DND-41 (cell line): ENCODE data around the gene TFG.

Experiments
- EZH2 ChIP-seq: IDR thresholded peaks from 3 replicates; pipeline ENCODE4 v1.6.1; 2012; ENCODE audit warnings: borderline replicate concordance, low read depth, mild to moderate bottlenecking, moderate library complexity, low read length, inconsistent platforms; ENCODE audit not compliant: severe bottlenecking
- TF ChIP-seq, protein P1 (sequence below): IDR thresholded peaks from 2 replicates; pipeline ENCODE4 v1.5.1; 2012; ENCODE audit warnings: borderline replicate concordance, low read length, moderate library complexity, mild to moderate bottlenecking; ENCODE audit not compliant: poor library complexity, severe bottlenecking; ENCODE audit errors: extremely low read depth

DNA sequence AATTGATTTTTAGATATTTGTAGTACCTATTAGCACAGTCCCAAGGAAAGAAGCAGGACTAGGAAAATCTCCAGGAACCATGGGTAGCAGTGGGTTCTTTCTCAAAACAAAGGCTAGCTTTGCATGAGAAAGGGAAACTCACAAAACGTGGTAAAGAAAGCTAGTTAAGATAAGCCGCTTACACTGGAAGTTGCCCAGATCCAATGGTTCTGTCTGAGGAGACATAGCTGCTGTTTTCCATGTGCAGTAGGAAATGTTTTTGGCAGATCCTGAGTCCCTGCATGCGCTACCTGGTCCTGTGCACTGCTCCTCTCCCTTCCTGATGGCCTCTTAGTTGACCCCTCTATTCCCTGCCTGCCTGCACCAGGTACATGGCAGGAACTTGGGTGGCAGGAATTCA, 60.4 kb downstream of the TFG start:
- TF ChIP-seq, protein P1, sequence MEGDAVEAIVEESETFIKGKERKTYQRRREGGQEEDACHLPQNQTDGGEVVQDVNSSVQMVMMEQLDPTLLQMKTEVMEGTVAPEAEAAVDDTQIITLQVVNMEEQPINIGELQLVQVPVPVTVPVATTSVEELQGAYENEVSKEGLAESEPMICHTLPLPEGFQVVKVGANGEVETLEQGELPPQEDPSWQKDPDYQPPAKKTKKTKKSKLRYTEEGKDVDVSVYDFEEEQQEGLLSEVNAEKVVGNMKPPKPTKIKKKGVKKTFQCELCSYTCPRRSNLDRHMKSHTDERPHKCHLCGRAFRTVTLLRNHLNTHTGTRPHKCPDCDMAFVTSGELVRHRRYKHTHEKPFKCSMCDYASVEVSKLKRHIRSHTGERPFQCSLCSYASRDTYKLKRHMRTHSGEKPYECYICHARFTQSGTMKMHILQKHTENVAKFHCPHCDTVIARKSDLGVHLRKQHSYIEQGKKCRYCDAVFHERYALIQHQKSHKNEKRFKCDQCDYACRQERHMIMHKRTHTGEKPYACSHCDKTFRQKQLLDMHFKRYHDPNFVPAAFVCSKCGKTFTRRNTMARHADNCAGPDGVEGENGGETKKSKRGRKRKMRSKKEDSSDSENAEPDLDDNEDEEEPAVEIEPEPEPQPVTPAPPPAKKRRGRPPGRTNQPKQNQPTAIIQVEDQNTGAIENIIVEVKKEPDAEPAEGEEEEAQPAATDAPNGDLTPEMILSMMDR, result no peak
- TF ChIP-seq EZH2, result no peak
